Liver (tissue), 3 donors: Measurements from ENCODE around the gene TTC22.

ENCODE experiments used
- FOXA2 ChIP-seq: IDR thresholded peaks from 2 replicates; pipeline ENCODE4 v1.6.1; 2016; ENCODE audit warnings: antibody characterized with exemption
- GABPA ChIP-seq, 2 donors: IDR thresholded peaks in 1 of 2; conservative IDR thresholded peaks in 1 of 2; 2 replicates each; pipeline ENCODE4 v1.6.1; 2016; ENCODE audit warnings: antibody characterized with exemption in 2 of 2, mild to moderate bottlenecking in 1 of 2, moderate library complexity in 1 of 2
- RAD21 ChIP-seq, 2 donors: IDR thresholded peaks; 2 replicates each; pipeline ENCODE4 v1.6.1; 2016; ENCODE audit warnings: antibody characterized with exemption in 2 of 2, mild to moderate bottlenecking in 2 of 2
- TAF1 ChIP-seq: conservative IDR thresholded peaks from 2 replicates; pipeline ENCODE4 v1.6.1; 2016; ENCODE audit warnings: antibody characterized with exemption, mild to moderate bottlenecking
- YY1 ChIP-seq: IDR thresholded peaks from 2 replicates; pipeline ENCODE4 v1.6.1; 2016; ENCODE audit warnings: antibody characterized with exemption, mild to moderate bottlenecking
- TF ChIP-seq, protein P1 (sequence below): fragments of 150-350 bp; IDR thresholded peaks from 2 replicates; pipeline ENCODE4 v1.5.1; 2017; ENCODE audit warnings: improper control_type of control experiment, low read depth, low read length; ENCODE audit not compliant: missing input control
- TF ChIP-seq, protein P2 (sequence below): IDR thresholded peaks from 2 replicates; pipeline ENCODE4 v1.6.1; 2016; ENCODE audit warnings: antibody characterized with exemption
- donor health status: healthy.
- donor health status: healthy.

DNA sequence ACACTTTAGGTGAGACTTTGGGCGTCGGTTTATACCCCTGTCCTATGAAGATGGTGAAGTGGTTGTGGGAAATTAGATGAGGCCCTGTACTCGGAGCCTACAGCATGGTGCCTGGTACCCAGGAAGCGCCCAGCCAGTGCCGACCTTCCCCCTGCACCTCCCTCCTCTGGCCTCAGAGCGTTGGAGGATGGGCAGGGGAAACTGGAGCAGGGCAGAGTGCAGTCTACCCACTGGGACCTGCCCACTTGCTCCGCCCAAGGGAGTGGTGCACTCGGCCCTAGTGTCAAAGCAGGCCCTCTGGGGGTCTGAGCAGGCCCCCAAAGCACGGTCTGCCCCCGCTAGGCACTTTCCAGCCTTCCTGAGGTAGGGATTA lies 13.0 kb upstream of the TTC22 start:
- TF ChIP-seq, protein P1, sequence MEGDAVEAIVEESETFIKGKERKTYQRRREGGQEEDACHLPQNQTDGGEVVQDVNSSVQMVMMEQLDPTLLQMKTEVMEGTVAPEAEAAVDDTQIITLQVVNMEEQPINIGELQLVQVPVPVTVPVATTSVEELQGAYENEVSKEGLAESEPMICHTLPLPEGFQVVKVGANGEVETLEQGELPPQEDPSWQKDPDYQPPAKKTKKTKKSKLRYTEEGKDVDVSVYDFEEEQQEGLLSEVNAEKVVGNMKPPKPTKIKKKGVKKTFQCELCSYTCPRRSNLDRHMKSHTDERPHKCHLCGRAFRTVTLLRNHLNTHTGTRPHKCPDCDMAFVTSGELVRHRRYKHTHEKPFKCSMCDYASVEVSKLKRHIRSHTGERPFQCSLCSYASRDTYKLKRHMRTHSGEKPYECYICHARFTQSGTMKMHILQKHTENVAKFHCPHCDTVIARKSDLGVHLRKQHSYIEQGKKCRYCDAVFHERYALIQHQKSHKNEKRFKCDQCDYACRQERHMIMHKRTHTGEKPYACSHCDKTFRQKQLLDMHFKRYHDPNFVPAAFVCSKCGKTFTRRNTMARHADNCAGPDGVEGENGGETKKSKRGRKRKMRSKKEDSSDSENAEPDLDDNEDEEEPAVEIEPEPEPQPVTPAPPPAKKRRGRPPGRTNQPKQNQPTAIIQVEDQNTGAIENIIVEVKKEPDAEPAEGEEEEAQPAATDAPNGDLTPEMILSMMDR, result no peak
- TF ChIP-seq, protein P2, sequence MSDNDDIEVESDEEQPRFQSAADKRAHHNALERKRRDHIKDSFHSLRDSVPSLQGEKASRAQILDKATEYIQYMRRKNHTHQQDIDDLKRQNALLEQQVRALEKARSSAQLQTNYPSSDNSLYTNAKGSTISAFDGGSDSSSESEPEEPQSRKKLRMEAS, result no peak
- TF ChIP-seq RAD21 (IDR thresholded peaks at IDR 0.05), result no peak
- no peak for TF ChIP-seq YY1
- TF ChIP-seq GABPA (IDR thresholded peaks at IDR 0.05 in 1 of 2, conservative IDR thresholded peaks at IDR 0.05 in 1 of 2), result no peak
- no peak for TF ChIP-seq FOXA2
- TF ChIP-seq TAF1, result no peak
